ENCODE data around the gene GREB1. TPM values are rescaled to one million over a fixed set of nuclear protein-coding genes. Genes with fewer than 3 reads are reported as not detected.

Gene GREB1
- total RNA-seq, 1 experiment from 2014 or later: 0.62 TPM

GRCh38 chr2:11509657-11510360 is 24.0 kb upstream of the GREB1 start:
- H3K4me2 ChIP-seq (ENCODE audit: low read length): no peak overlapping the region
- H3K36me3 ChIP-seq (ENCODE audit: low read depth, low read length): no peaks in the 10 kb centered on the region
- DNase-seq (no peak), ATAC-seq (no peak)
- no peaks in the 10 kb centered on the region for H3F3A ChIP-seq (ENCODE audit: low read length, unreplicated experiment)
- peaks cover 3% of the 10 kb centered on the region; the same call in 1 of the 2 replicates for H3K27me3 ChIP-seq (ENCODE audit: low read length)
- H3K9me3 ChIP-seq (ENCODE audit: low read length): no peaks in the 10 kb centered on the region
- H2AFZ ChIP-seq (ENCODE audit: low read length): no peak overlapping the region
- H3K27ac ChIP-seq (ENCODE audit: low read length): no peak overlapping the region
- H3K4me3 ChIP-seq (ENCODE audit: low read length): no peak overlapping the region
- no peaks in the 10 kb centered on the region for H3K79me2 ChIP-seq (ENCODE audit: low read length)
- no peaks in the 10 kb centered on the region for H3K9me2 ChIP-seq (replicated peaks; ENCODE audit: low read length)
- no peak overlapping the region for H3K9ac ChIP-seq (ENCODE audit: low read length)
- ChIA-PET CTCF (no interaction called here), POLR2A (ENCODE audit: unreplicated experiment) (no interaction called here)
- peaks cover 5% of the 10 kb centered on the region; the same call in 1 of the 2 replicates for H3K4me1 ChIP-seq (ENCODE audit: insufficient read depth, low read length)
- H4K20me1 ChIP-seq (ENCODE audit: low read length): no peaks in the 10 kb centered on the region
- no TSS peak for BruUV-seq (replicated peaks)
- no peak for TF ChIP-seq EZH2phosphoT487 (IDR thresholded peaks at IDR 0.05; ENCODE audit: borderline replicate concordance, low read length)
- TF ChIP-seq CTCF (conservative IDR thresholded peaks at IDR 0.05; ENCODE audit: low read depth, low read length): no peak
- intact Hi-C loops (cut with micrococcal nuclease): no loop called here

- ChIA-PET CTCF (no interaction called here), POLR2A (ENCODE audit: unreplicated experiment) (interaction anchor here (0.7 kb wide), 1 partner anchor 109 kb away, joined by 3 read pairs; no protein-coding TSS in a partner anchor)
- Histone ChIP-seq H3K79me2 (ENCODE audit: low read length) (no peaks in the 10 kb centered on the region), H3K9me2 (replicated peaks; ENCODE audit: low read length) (no peaks in the 10 kb centered on the region), H3K4me3 (ENCODE audit: low read length) (no peak overlapping the region), H3K27ac (ENCODE audit: low read length) (no peak overlapping the region), H3K9ac (ENCODE audit: low read length) (no peak overlapping the region), H3K36me3 (ENCODE audit: low read depth, low read length) (no peaks in the 10 kb centered on the region), H3F3A (ENCODE audit: low read length, unreplicated experiment) (no peaks in the 10 kb centered on the region), H3K4me2 (ENCODE audit: low read length) (no peak overlapping the region), H3K9me3 (ENCODE audit: low read length) (no peaks in the 10 kb centered on the region), H2AFZ (ENCODE audit: low read length) (no peak overlapping the region), H3K4me1 (ENCODE audit: insufficient read depth, low read length) (no peaks in the 10 kb centered on the region), H4K20me1 (ENCODE audit: low read length) (no peaks in the 10 kb centered on the region), H3K27me3 (ENCODE audit: low read length) (peaks cover 14% of the 10 kb centered on the region)
- intact Hi-C loops (cut with micrococcal nuclease): no loop called here
- BruUV-seq (replicated peaks): no TSS peak
- DNase-seq: no peak
- no peak for TF ChIP-seq EZH2phosphoT487 (IDR thresholded peaks at IDR 0.05; ENCODE audit: borderline replicate concordance, low read length)
- TF ChIP-seq CTCF (conservative IDR thresholded peaks at IDR 0.05; ENCODE audit: low read depth, low read length): no peak
- TF ChIP-seq EZH2 (IDR thresholded peaks at IDR 0.05; ENCODE audit: low read length, unreplicated experiment): no peak
- ATAC-seq: no peak
Measured at GRCh38 chr2:11512431-11512830, 21.4 kb upstream of the GREB1 start.

- no peak overlapping the region for H3K27ac ChIP-seq (ENCODE audit: low read length)
- no TSS peak for BruUV-seq (replicated peaks)
- intact Hi-C loops (cut with micrococcal nuclease): no loop called here
- DNase-seq (no peak), ATAC-seq (no peak)
- no peak overlapping the region for H2AFZ ChIP-seq (ENCODE audit: low read length)
- H3K9me3 ChIP-seq (ENCODE audit: low read length): no peaks in the 10 kb centered on the region
- no peaks in the 10 kb centered on the region for H3K4me1 ChIP-seq (ENCODE audit: insufficient read depth, low read length)
- H3F3A ChIP-seq (ENCODE audit: low read length, unreplicated experiment): no peaks in the 10 kb centered on the region
- no peak overlapping the region for H3K4me2 ChIP-seq (ENCODE audit: low read length)
- H3K79me2 ChIP-seq (ENCODE audit: low read length): no peaks in the 10 kb centered on the region
- no peaks in the 10 kb centered on the region for H3K36me3 ChIP-seq (ENCODE audit: low read depth, low read length)
- TF ChIP-seq CTCF (conservative IDR thresholded peaks at IDR 0.05; ENCODE audit: low read depth, low read length) (no peak), EZH2 (IDR thresholded peaks at IDR 0.05; ENCODE audit: low read length, unreplicated experiment) (no peak), EZH2phosphoT487 (IDR thresholded peaks at IDR 0.05; ENCODE audit: borderline replicate concordance, low read length) (no peak)
- H3K4me3 ChIP-seq (ENCODE audit: low read length): no peak overlapping the region
- H4K20me1 ChIP-seq (ENCODE audit: low read length): no peaks in the 10 kb centered on the region
- peaks cover 14% of the 10 kb centered on the region for H3K27me3 ChIP-seq (ENCODE audit: low read length)
- ChIA-PET POLR2A (ENCODE audit: unreplicated experiment) (no interaction called here), CTCF (no interaction called here)
- H3K9me2 ChIP-seq (replicated peaks; ENCODE audit: low read length): no peaks in the 10 kb centered on the region
- H3K9ac ChIP-seq (ENCODE audit: low read length): no peak overlapping the region
Measured at GRCh38 chr2:11513319-11513718, 20.5 kb upstream of the GREB1 start.
